ENCODE data around the gene PSPC1.

DNA sequence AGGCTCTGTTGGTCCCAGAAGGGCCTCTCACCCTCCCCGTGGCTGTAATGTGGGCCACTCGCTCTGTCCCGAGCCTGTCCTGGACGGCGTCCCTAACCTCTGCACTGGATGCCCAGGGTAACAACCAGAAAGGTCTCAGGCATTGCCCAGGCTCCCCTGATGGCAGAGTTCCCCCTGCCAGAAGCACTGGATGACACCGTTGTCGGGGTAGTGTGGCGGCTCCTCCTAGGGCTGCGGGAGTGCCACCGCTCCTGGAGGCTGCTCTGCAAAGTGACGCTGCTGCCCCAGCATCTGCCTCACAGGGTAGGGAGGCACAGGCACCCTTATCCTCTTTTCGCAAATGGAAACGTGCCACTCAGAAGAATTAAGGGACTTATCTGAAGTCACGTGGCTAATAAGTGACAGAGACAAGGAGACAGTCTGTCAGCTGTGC is 117.3 kb downstream of the PSPC1 start:
- TF ChIP-seq CTCF (IDR thresholded peaks at IDR 0.05) (no peak), POLR2AphosphoS5 (IDR thresholded peaks at IDR 0.05) (no peak), POLR2A (IDR thresholded peaks at IDR 0.05) (no peak), EP300 (IDR thresholded peaks at IDR 0.05; ENCODE audit: low read depth) (no peak)
